Neural progenitor cell (in vitro differentiated cells): ENCODE data around the gene RIPOR3.

ENCODE experiments used
- CTCF ChIP-seq: fragments of 200-600 bp; sonication (generic); IDR thresholded peaks from 2 replicates; pipeline ENCODE4 v1.5.1; 2017; ENCODE audit warnings: antibody characterized with exemption, mild to moderate bottlenecking
- EZH2 ChIP-seq: fragments of 200-600 bp; sonication (generic); IDR thresholded peaks from 2 replicates; pipeline ENCODE4 v1.6.1; 2017; ENCODE audit warnings: antibody characterized with exemption, mild to moderate bottlenecking, moderate library complexity

- TF ChIP-seq CTCF (no peak), EZH2 (no peak)
Measured at GRCh38 chr20:50648651-50649050, 42.7 kb downstream of the RIPOR3 start.
